MCF 10A (cell line): ENCODE measurements around the gene SIPA1L2. TPM values are rescaled to one million over a fixed set of nuclear protein-coding genes. Genes with fewer than 3 reads are reported as not detected.

ENCODE experiments used
- BruUV-seq: library from RNA; stranded (reverse); fragments of 400-500 nt; replicated peaks from 2 replicates; lab custom pipeline; 2021; lab: Mats Ljungman, UMichigan
- CTCF ChIA-PET: fragments of 300-600 bp; sonication (Branson Sonifier 250); formaldehyde crosslinking; extraction: SDS; loops from one replicate; lab custom pipeline; 2021; ENCODE audit warnings: antibody characterized with exemption, inconsistent platforms; lab: Yijun Ruan, JAX
- POLR2A ChIA-PET: fragments of 300-600, 350-650 bp; sonication (Branson Sonifier 250); formaldehyde crosslinking; extraction: SDS; loops from one replicate; lab custom pipeline; 2020; ENCODE audit warnings: antibody characterized with exemption, inconsistent platforms; lab: Yijun Ruan, JAX
- DNase-seq: peaks from one replicate; pipeline ENCODE4 v3.0.0-alpha.2; 2018; ENCODE audit not compliant: unreplicated experiment
- H3K27ac Mint-ChIP-seq: one replicate; pipeline ENCODE4 v1.8.0; 2022; ENCODE audit warnings: mild to moderate bottlenecking, low read depth, mixed read lengths; ENCODE audit not compliant: unreplicated experiment
- H3K27me3 Mint-ChIP-seq: one replicate; pipeline ENCODE4 v1.8.0; 2022; ENCODE audit warnings: mixed read lengths; ENCODE audit not compliant: insufficient read depth, unreplicated experiment
- H3K36me3 Mint-ChIP-seq: one replicate; pipeline ENCODE4 v1.8.0; 2022; ENCODE audit warnings: mild to moderate bottlenecking, moderate library complexity, mixed read lengths; ENCODE audit not compliant: insufficient read depth, unreplicated experiment
- H3K4me1 Mint-ChIP-seq: one replicate; pipeline ENCODE4 v1.8.0; 2022; ENCODE audit warnings: mixed read lengths; ENCODE audit not compliant: insufficient read depth, unreplicated experiment
- H3K4me3 Mint-ChIP-seq: one replicate; pipeline ENCODE4 v1.8.0; 2022; ENCODE audit warnings: mild to moderate bottlenecking, moderate library complexity, mixed read lengths; ENCODE audit not compliant: unreplicated experiment
- H3K9me3 Mint-ChIP-seq: one replicate; pipeline ENCODE4 v1.8.0; 2022; ENCODE audit warnings: mixed read lengths; ENCODE audit not compliant: unreplicated experiment
- CTCF ChIP-seq: fragments of 200-600 bp; IDR thresholded peaks from one replicate; pipeline ENCODE4 v1.8.0; 2022; ENCODE audit warnings: antibody characterized with exemption, mild to moderate bottlenecking; ENCODE audit not compliant: unreplicated experiment
- intact Hi-C: fragments of 100-400 bp; cut with micrococcal nuclease; formaldehyde crosslinking; loops from 2 replicates; pipeline ENCODE4 v1.14.1; 2022
- total RNA-seq: library from RNA; stranded (reverse); gene quantifications from 2 replicates; pipeline ENCODE4 v1.2.3, GENCODE V29; 2022

The SIPA1L2 gene
- total RNA-seq, 1 experiment from 2014 or later, result 15.2 TPM

- intact Hi-C loops, result no loop called here
- Mint-ChIP-seq H3K4me1 (peaks cover 14% of the 10 kb centered on the region), H3K27me3 (no peaks in the 10 kb centered on the region), H3K27ac (peak overlapping the region; percentile 13), H3K36me3 (no peaks in the 10 kb centered on the region), H3K4me3 (no peak overlapping the region), H3K9me3 (peaks cover 8% of the 10 kb centered on the region)
- DNase-seq, result no peak
- BruUV-seq, result no TSS peak
- no peak for TF ChIP-seq CTCF
- ChIA-PET POLR2A (interaction anchor here (0.5 to 3.8 kb wide), 10 partner anchors 10 to 1587 kb away, joined by 3 to 19 read pairs (median 3); no protein-coding TSS in a partner anchor), CTCF (interaction anchor here (0.6 to 2.6 kb wide), 7 partner anchors 10 to 305 kb away, joined by 3 to 14 read pairs (median 4); no protein-coding TSS in a partner anchor)
Observed at GRCh38 chr1:232648316-232648715, 18.4 kb upstream of the SIPA1L2 start.

GRCh38 chr1:232644209-232644608 lies 14.3 kb upstream of the SIPA1L2 start:
- ChIA-PET POLR2A (interaction anchor here (1.0 to 3.1 kb wide), 2 partner anchors 22 to 225 kb away, joined by 4 to 11 read pairs; no protein-coding TSS in a partner anchor), CTCF (interaction anchor here (1.4 kb wide), 1 partner anchor 9 kb away, joined by 5 read pairs; no protein-coding TSS in a partner anchor)
- no peak for DNase-seq
- BruUV-seq, result no TSS peak
- Mint-ChIP-seq H3K4me1 (no peaks in the 10 kb centered on the region), H3K27me3 (no peaks in the 10 kb centered on the region), H3K4me3 (no peak overlapping the region), H3K36me3 (no peaks in the 10 kb centered on the region), H3K27ac (no peak overlapping the region), H3K9me3 (peaks cover 8% of the 10 kb centered on the region)
- intact Hi-C loops, result no loop called here
- TF ChIP-seq CTCF, result no peak

- H3K36me3 Mint-ChIP-seq, result no peaks in the 10 kb centered on the region
- H3K9me3 Mint-ChIP-seq, result peaks cover 8% of the 10 kb centered on the region
- BruUV-seq, result no TSS peak
- H3K4me3 Mint-ChIP-seq, result no peak overlapping the region
- DNase-seq, result no peak
- TF ChIP-seq CTCF, result no peak
- POLR2A ChIA-PET, result interaction anchor here (0.7 kb wide), 1 partner anchor 613 kb away, joined by 3 read pairs; no protein-coding TSS in a partner anchor
- CTCF ChIA-PET, result interaction anchor here (0.6 to 0.9 kb wide), 5 partner anchors 12 to 259 kb away, joined by 3 to 4 read pairs (median 3); no protein-coding TSS in a partner anchor
- H3K27ac Mint-ChIP-seq, result no peak overlapping the region
- intact Hi-C loops, result no loop called here
- no peaks in the 10 kb centered on the region for H3K27me3 Mint-ChIP-seq
- no peaks in the 10 kb centered on the region for H3K4me1 Mint-ChIP-seq
Observed at GRCh38 chr1:232643251-232643650, 13.3 kb upstream of the SIPA1L2 start.

GRCh38 chr1:232641507-232641906 lies 11.6 kb upstream of the SIPA1L2 start:
- DNase-seq, result no peak
- H3K27me3 Mint-ChIP-seq, result no peaks in the 10 kb centered on the region
- intact Hi-C loops, result no loop called here
- peaks cover 8% of the 10 kb centered on the region for H3K9me3 Mint-ChIP-seq
- TF ChIP-seq CTCF, result no peak
- H3K4me3 Mint-ChIP-seq, result no peak overlapping the region
- H3K36me3 Mint-ChIP-seq, result no peaks in the 10 kb centered on the region
- ChIA-PET CTCF (interaction anchor here (0.6 to 0.7 kb wide), 2 partner anchors 15 to 676 kb away, joined by 3 read pairs; no protein-coding TSS in a partner anchor), POLR2A (no interaction called here)
- H3K4me1 Mint-ChIP-seq, result no peaks in the 10 kb centered on the region
- no TSS peak for BruUV-seq
- H3K27ac Mint-ChIP-seq, result no peak overlapping the region
